ENCODE data around the gene ZNF521.

The ZNF521 gene

GRCh38 chr18:25223899-25224886 is 127.8 kb downstream of the ZNF521 start:
- no peak for DNase-seq

- DNase-seq, result no peak
Measured at GRCh38 chr18:25223211-25223610, 128.8 kb downstream of the ZNF521 start.

GRCh38 chr18:25222648-25223047 is 129.3 kb downstream of the ZNF521 start:
- no peak for DNase-seq

- no peak for DNase-seq
Measured at GRCh38 chr18:25210622-25211021, 141.3 kb downstream of the ZNF521 start.

- no peak for DNase-seq
Measured at GRCh38 chr18:25192065-25192464, 159.9 kb downstream of the ZNF521 start.

- DNase-seq, result no peak
Measured at GRCh38 chr18:25190472-25190871, 161.5 kb downstream of the ZNF521 start.

- no peak for DNase-seq
Measured at GRCh38 chr18:25189391-25190185, 162.4 kb downstream of the ZNF521 start.

- no peak for DNase-seq
Measured at GRCh38 chr18:25187521-25188192, 164.3 kb downstream of the ZNF521 start.

GRCh38 chr18:25186871-25187270 is 165.1 kb downstream of the ZNF521 start:
- DNase-seq, result no peak

GRCh38 chr18:25181993-25182392 is 170.0 kb downstream of the ZNF521 start:
- DNase-seq, result no peak

GRCh38 chr18:25181581-25181980 is 170.4 kb downstream of the ZNF521 start:
- DNase-seq, result no peak

GRCh38 chr18:25180973-25181548 is 170.9 kb downstream of the ZNF521 start:
- DNase-seq, result no peak

- DNase-seq, result no peak
Measured at GRCh38 chr18:25177631-25178030, 174.3 kb downstream of the ZNF521 start.

- DNase-seq, result no peak
Measured at GRCh38 chr18:25176518-25177042, 175.4 kb downstream of the ZNF521 start.

- no peak for DNase-seq
Measured at GRCh38 chr18:25175558-25176517, 176.1 kb downstream of the ZNF521 start.

GRCh38 chr18:25174324-25174723 is 177.6 kb downstream of the ZNF521 start:
- DNase-seq, result no peak

GRCh38 chr18:25171334-25171733 is 180.6 kb downstream of the ZNF521 start:
- DNase-seq, result no peak

- DNase-seq, result no peak
Measured at GRCh38 chr18:25170402-25170801, 181.6 kb downstream of the ZNF521 start.

GRCh38 chr18:25169701-25170100 is 182.3 kb downstream of the ZNF521 start:
- DNase-seq, result no peak

GRCh38 chr18:25167612-25168410 is 184.2 kb downstream of the ZNF521 start:
- no peak for DNase-seq

All from NCI-H510A (cell line).